ENCODE measurements around the gene RIPK1. TPM values are rescaled to one million over a fixed set of nuclear protein-coding genes. Genes with fewer than 3 reads are reported as not detected.
"Not testable (repeated sequence)": the region's sequence is repeated elsewhere in the genome, so short reads cannot be mapped to it uniquely, and the experiment has no call there.

RIPK1 gene
- total RNA-seq, 1 donor from 2014 or later: 17.1 TPM

DNA sequence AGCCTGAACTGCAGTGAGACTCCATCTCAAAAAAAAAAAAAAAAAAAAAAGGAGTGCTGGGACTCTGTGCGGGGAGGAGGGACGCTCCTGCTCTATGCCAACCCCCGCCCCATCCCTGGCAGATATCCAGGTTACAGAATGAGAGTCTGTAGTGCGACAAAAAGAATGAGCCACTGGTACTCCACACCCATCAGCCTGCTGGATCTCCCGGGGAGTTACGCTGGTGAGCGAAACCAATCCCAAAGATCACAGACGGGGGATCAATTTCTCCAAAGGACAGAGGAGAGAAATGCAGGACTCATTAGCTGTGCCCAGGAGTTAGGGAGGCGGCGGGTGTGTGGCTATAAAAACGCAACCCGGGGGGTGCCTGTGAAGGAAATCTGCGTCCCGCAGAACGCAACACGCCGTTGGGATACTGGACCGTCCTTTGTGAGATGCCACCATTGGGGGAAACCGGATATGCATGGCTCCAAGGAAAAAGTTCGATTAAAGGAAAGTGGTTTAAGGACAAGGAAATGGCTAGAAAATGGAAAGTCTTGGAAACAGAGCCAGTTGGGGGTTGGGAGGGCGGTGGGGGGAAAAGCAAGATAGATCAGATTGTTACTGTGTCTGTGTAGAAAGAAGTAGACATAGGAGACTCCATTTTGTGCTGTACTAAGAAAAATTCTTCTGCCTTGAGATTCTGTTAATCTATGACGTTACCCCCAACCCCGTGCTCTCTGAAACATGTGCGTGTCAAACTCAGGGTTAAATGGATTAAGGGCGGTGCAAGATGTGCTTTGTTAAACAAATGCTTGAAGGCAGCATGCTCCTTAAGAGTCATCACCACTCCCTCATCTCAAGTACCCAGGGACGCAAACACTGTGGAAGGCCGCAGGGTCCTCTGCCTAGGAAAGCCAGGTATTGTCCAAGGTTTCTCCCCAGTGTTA, 13.8 kb upstream of the RIPK1 start:
- H3K27me3 Mint-ChIP-seq (ENCODE audit: insufficient read depth); DNase-seq (ENCODE audit: low spot score); H3K27ac Mint-ChIP-seq; H3K36me3 Mint-ChIP-seq (ENCODE audit: low read depth); intact Hi-C loops (cut with micrococcal nuclease); H3K9me3 Mint-ChIP-seq: not testable (repeated sequence)
- Mint-ChIP-seq H3K4me3 (peak overlapping the region; percentile 42), H3K4me1 (ENCODE audit: low read depth) (peaks cover 41% of the 10 kb centered on the region)

GRCh38 chr6:3055158-3055499, 13.2 kb upstream of the RIPK1 start:
- H3K27ac Mint-ChIP-seq: not testable (repeated sequence)

GRCh38 chr6:3057063-3057770, 11.1 kb upstream of the RIPK1 start:
- peaks cover 52% of the 10 kb centered on the region for H3K4me1 Mint-ChIP-seq (ENCODE audit: low read depth)
- no peaks in the 10 kb centered on the region for H3K9me3 Mint-ChIP-seq
- H3K36me3 Mint-ChIP-seq (ENCODE audit: low read depth): no peaks in the 10 kb centered on the region
- no peak overlapping the region for H3K4me3 Mint-ChIP-seq
- H3K27me3 Mint-ChIP-seq (ENCODE audit: insufficient read depth): peaks cover 7% of the 10 kb centered on the region
- DNase-seq (ENCODE audit: low spot score): no peak
- H3K27ac Mint-ChIP-seq: no peak overlapping the region
- intact Hi-C loops (cut with micrococcal nuclease): loop anchor here (1.0 kb wide), 1 partner anchor 266 kb away; no protein-coding TSS in a partner anchor

More at GRCh38 chr6:3055158-3055499, 13.2 kb upstream of the RIPK1 start:
- peak overlapping the region; percentile 42 for H3K4me3 Mint-ChIP-seq
- H3K27me3 Mint-ChIP-seq (ENCODE audit: insufficient read depth); H3K36me3 Mint-ChIP-seq (ENCODE audit: low read depth); DNase-seq (ENCODE audit: low spot score); intact Hi-C loops (cut with micrococcal nuclease); H3K9me3 Mint-ChIP-seq: not testable (repeated sequence)
- peaks cover 45% of the 10 kb centered on the region for H3K4me1 Mint-ChIP-seq (ENCODE audit: low read depth)

- Mint-ChIP-seq H3K27ac (peak overlapping the region; percentile 2), H3K9me3 (no peaks in the 10 kb centered on the region), H3K36me3 (ENCODE audit: low read depth) (no peaks in the 10 kb centered on the region), H3K4me1 (ENCODE audit: low read depth) (peaks cover 41% of the 10 kb centered on the region), H3K4me3 (peak overlapping the region; percentile 0), H3K27me3 (ENCODE audit: insufficient read depth) (peaks cover 7% of the 10 kb centered on the region)
- DNase-seq (ENCODE audit: low spot score): no peak
- intact Hi-C loops (cut with micrococcal nuclease): no loop called here
Measured at GRCh38 chr6:3058957-3059356, 9.3 kb upstream of the RIPK1 start.

- intact Hi-C loops (cut with micrococcal nuclease): loop anchor here (10.0 kb wide), 1 partner anchor 1075 kb away; the partner anchor contains the start of gene ECI2
- H3K4me1 Mint-ChIP-seq (ENCODE audit: low read depth): peaks cover 41% of the 10 kb centered on the region
- H3K27ac Mint-ChIP-seq; H3K36me3 Mint-ChIP-seq (ENCODE audit: low read depth); DNase-seq (ENCODE audit: low spot score); H3K4me3 Mint-ChIP-seq; H3K27me3 Mint-ChIP-seq (ENCODE audit: insufficient read depth); H3K9me3 Mint-ChIP-seq: not testable (repeated sequence)
Measured at GRCh38 chr6:3060092-3060491, 8.2 kb upstream of the RIPK1 start.

DNA sequence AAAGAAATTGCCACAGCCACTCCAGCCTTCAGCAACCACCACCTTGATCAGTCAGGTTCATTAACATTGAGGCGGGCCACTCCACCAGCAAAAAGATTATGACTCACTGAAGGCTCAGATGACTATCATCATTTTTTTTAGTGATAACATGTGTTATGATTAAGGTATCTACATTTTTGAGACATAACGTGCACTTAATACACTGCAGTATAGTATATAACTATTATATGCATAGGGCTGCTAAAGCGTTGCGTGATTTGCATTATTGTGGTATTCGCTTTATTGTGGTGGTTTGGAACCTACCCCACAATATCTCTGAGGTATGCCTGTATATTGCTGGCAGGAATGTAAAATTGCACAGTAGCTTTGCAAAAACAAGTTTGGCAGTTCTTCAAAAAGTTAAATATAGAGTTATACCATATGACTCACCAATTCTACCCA, 6.8 kb upstream of the RIPK1 start:
- Mint-ChIP-seq H3K36me3 (ENCODE audit: low read depth) (peaks cover under 1% of the 10 kb centered on the region), H3K4me1 (ENCODE audit: low read depth) (peaks cover 43% of the 10 kb centered on the region), H3K9me3 (no peaks in the 10 kb centered on the region), H3K4me3 (no peak overlapping the region), H3K27ac (no peak overlapping the region), H3K27me3 (ENCODE audit: insufficient read depth) (no peaks in the 10 kb centered on the region)
- DNase-seq (ENCODE audit: low spot score): no peak
- intact Hi-C loops (cut with micrococcal nuclease): loop anchor here (10.0 kb wide), 1 partner anchor 1073 kb away; the partner anchor contains the start of gene ECI2

- Mint-ChIP-seq H3K4me1 (ENCODE audit: low read depth) (peaks cover 54% of the 10 kb centered on the region), H3K27ac (peak overlapping the region; percentile 71), H3K4me3 (peak overlapping the region; percentile 90)
- intact Hi-C loops (cut with micrococcal nuclease): loop anchor here (1.0 to 10.0 kb wide), 5 partner anchors 10 to 1071 kb away; partner anchors contain the start of genes BPHL and ECI2
- not testable (repeated sequence) for H3K9me3 Mint-ChIP-seq; H3K36me3 Mint-ChIP-seq (ENCODE audit: low read depth); DNase-seq (ENCODE audit: low spot score); H3K27me3 Mint-ChIP-seq (ENCODE audit: insufficient read depth)
Measured at GRCh38 chr6:3063340-3063732, 5.0 kb upstream of the RIPK1 start.

DNA sequence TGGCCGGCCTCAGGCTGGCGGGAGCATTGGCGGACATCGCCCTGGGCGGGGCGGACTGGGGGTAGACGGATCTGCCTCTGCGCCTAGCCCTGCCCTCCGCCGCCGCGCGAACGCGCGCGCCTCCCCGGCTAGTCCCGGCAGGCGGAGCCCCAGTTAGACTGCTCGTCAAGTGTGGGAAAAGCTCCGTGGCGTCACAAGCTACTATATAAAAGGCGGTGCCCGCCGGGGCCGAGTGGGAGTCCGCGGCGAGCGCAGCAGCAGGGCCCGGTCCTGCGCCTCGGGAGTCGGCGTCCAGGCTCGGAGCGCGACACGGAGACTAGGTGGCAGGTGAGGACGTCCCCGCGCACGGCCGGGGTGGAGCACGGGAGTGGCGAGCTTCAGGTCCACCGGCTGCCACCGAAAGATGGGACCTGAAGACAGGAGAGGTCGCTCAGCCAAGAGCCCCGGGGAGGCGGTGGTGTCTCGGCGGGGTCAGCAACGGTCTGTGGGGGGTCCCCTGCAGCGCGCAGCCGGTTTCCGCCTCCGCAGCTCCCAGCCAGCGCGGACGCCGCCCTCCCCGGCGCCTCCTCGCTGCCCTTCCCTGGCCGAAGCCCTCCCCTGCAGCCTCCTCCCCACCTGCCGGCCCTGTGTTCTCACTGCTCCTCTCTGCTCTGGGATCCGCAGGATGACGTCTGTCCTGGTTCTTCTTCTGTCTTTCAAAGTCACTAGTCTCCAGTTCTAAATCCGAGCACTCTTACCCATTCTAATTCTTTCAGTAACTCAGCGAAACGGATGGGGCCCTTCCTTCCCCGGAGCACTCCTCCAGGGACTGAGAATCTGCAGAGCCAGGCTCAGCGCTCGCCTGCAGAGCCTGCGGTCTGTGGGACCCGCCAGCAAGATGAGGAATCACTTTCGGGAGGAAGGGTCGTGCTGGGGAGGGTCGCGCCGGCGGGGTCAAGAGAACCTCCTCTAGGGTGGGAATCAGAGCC, 4.3 kb upstream of the RIPK1 start:
- Mint-ChIP-seq H3K27me3 (ENCODE audit: insufficient read depth) (no peaks in the 10 kb centered on the region), H3K4me1 (ENCODE audit: low read depth) (peaks cover 48% of the 10 kb centered on the region), H3K27ac (peak overlapping the region; percentile 79), H3K4me3 (peak overlapping the region; percentile 90), H3K9me3 (no peaks in the 10 kb centered on the region), H3K36me3 (ENCODE audit: low read depth) (peaks cover 6% of the 10 kb centered on the region)
- peak; percentile 93 for DNase-seq (ENCODE audit: low spot score)
- intact Hi-C loops (cut with micrococcal nuclease): loop anchor here (1.0 to 10.0 kb wide), 5 partner anchors 11 to 1071 kb away; partner anchors contain the start of genes BPHL and ECI2

GRCh38 chr6:3071568-3071967, 3.3 kb downstream of the RIPK1 start:
- peaks cover 18% of the 10 kb centered on the region for H3K36me3 Mint-ChIP-seq (ENCODE audit: low read depth)
- H3K4me1 Mint-ChIP-seq (ENCODE audit: low read depth): peaks cover 63% of the 10 kb centered on the region
- intact Hi-C loops (cut with micrococcal nuclease): no loop called here
- DNase-seq (ENCODE audit: low spot score): no peak
- no peak overlapping the region for H3K4me3 Mint-ChIP-seq
- H3K27me3 Mint-ChIP-seq (ENCODE audit: insufficient read depth): no peaks in the 10 kb centered on the region
- no peak overlapping the region for H3K27ac Mint-ChIP-seq
- H3K9me3 Mint-ChIP-seq: no peaks in the 10 kb centered on the region

DNA sequence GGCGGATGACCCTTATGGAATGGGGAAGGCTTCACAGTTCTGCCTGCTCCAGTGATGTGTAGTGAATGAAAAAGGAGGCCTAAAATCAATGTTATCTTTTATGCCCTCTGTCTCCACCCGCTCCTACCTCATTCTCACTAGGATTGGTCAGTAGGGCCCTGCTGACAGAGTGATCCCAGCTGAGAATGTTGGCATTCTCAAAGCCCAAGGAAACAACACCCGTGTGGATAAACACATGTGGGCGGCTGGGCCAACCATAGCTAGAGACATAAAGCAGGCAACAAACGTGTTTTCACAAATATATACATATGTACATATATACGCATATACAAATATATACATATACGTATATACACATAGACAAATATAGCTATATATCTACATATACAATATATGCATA, 4.5 kb downstream of the RIPK1 start:
- Mint-ChIP-seq H3K4me3 (no peak overlapping the region), H3K27ac (no peak overlapping the region), H3K4me1 (ENCODE audit: low read depth) (peaks cover 57% of the 10 kb centered on the region), H3K9me3 (no peaks in the 10 kb centered on the region), H3K27me3 (ENCODE audit: insufficient read depth) (no peaks in the 10 kb centered on the region), H3K36me3 (ENCODE audit: low read depth) (peaks cover 22% of the 10 kb centered on the region)
- DNase-seq (ENCODE audit: low spot score): no peak
- intact Hi-C loops (cut with micrococcal nuclease): no loop called here

DNA sequence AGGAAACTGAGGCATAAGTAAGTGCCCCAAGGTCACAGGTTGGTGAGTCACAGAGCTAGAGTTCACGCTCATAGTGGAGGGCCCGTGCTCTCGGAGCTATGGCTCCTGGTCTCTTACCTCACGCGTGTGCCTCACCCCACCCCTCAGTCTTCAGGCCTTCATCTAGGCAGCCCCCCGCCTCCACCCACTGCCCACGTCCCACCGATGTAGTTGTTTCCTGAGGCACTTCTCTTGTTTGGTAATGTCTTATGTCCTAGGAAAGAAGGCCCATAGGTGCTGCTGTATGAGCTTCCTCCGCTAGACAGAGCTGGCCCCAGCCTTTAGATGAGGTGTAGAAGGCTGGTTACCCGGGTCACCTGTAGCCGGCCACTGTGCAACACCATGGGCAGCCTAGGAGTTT, 5.1 kb downstream of the RIPK1 start:
- peaks cover 57% of the 10 kb centered on the region for H3K4me1 Mint-ChIP-seq (ENCODE audit: low read depth)
- intact Hi-C loops (cut with micrococcal nuclease): no loop called here
- H3K36me3 Mint-ChIP-seq (ENCODE audit: low read depth): peaks cover 27% of the 10 kb centered on the region
- no peaks in the 10 kb centered on the region for H3K27me3 Mint-ChIP-seq (ENCODE audit: insufficient read depth)
- no peaks in the 10 kb centered on the region for H3K9me3 Mint-ChIP-seq
- no peak for DNase-seq (ENCODE audit: low spot score)
- no peak overlapping the region for H3K4me3 Mint-ChIP-seq
- H3K27ac Mint-ChIP-seq: no peak overlapping the region

- intact Hi-C loops (cut with micrococcal nuclease): no loop called here
- DNase-seq (ENCODE audit: low spot score): no peak
- H3K4me3 Mint-ChIP-seq: peak overlapping the region; percentile 6
- peaks cover 31% of the 10 kb centered on the region for H3K36me3 Mint-ChIP-seq (ENCODE audit: low read depth)
- H3K27me3 Mint-ChIP-seq (ENCODE audit: insufficient read depth): no peaks in the 10 kb centered on the region
- H3K27ac Mint-ChIP-seq: peak overlapping the region; percentile 75
- H3K9me3 Mint-ChIP-seq: no peaks in the 10 kb centered on the region
- H3K4me1 Mint-ChIP-seq (ENCODE audit: low read depth): peaks cover 45% of the 10 kb centered on the region
Measured at GRCh38 chr6:3075772-3076113, 7.4 kb downstream of the RIPK1 start.
